GM12874 (cell line): ENCODE data around the gene A2M.

Source experiments
- CTCF ChIP-seq: IDR thresholded peaks from 2 replicates; pipeline ENCODE4 v1.5.1; 2011; ENCODE audit warnings: low read depth, mild to moderate bottlenecking, control low read depth, low read length, moderate library complexity; ENCODE audit not compliant: insufficient read depth

Gene A2M

GRCh38 chr12:9050521-9051157, 65.1 kb downstream of the A2M start:
- no peak for TF ChIP-seq CTCF

- peak; percentile 20; the same call in 1 of the 2 replicates for TF ChIP-seq CTCF
These were observed 66.1 kb downstream of the A2M start for GRCh38 chr12:9049520-9050133.

- TF ChIP-seq CTCF = no peak
These were observed 66.8 kb downstream of the A2M start for GRCh38 chr12:9048930-9049329.

- TF ChIP-seq CTCF = no peak
These were observed 68.6 kb downstream of the A2M start for GRCh38 chr12:9047105-9047504.

- TF ChIP-seq CTCF = no peak
These were observed 72.0 kb downstream of the A2M start for GRCh38 chr12:9043766-9044165.

GRCh38 chr12:9041321-9041720, 74.4 kb downstream of the A2M start:
- no peak for TF ChIP-seq CTCF

GRCh38 chr12:9040484-9041186, 75.1 kb downstream of the A2M start:
- TF ChIP-seq CTCF = no peak
